HUDEP-2 (cell line): ENCODE results near the gene SURF4.
A peak's percentile ranks its signal among the peaks of the same experiment; 100 is the strongest.
"Not testable (repeated sequence)": the region's sequence is repeated elsewhere in the genome, so short reads cannot be mapped to it uniquely, and the experiment has no call there.

ENCODE experiments used
- DNase-seq, 76 experiments: peaks; one replicate each; lab custom pipeline; 2025; ENCODE audit not compliant: unreplicated experiment in 76 of 76; lab: John Stamatoyannopoulos, UW

The SURF4 gene

DNA sequence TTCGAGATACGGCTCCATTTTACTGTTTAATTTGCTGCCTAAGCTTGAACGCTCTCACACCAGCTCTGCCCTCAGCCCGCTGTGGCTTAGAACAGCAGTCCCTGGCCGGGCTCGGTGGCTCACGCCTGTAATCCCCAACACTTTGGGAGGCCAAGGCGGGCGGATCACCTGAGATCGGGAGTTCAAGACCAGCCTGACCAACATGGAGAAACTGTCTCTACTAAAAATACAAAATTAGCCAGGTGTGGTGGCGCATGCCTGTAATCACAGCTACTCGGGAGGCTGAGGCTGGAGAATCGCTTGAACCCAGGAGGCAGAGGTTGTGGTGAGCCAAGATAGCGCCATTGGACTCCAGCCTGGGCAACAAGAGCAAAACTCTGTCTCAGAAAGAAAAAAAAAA, 1.4 kb upstream of the SURF4 start:
- not testable (repeated sequence) for DNase-seq

DNA sequence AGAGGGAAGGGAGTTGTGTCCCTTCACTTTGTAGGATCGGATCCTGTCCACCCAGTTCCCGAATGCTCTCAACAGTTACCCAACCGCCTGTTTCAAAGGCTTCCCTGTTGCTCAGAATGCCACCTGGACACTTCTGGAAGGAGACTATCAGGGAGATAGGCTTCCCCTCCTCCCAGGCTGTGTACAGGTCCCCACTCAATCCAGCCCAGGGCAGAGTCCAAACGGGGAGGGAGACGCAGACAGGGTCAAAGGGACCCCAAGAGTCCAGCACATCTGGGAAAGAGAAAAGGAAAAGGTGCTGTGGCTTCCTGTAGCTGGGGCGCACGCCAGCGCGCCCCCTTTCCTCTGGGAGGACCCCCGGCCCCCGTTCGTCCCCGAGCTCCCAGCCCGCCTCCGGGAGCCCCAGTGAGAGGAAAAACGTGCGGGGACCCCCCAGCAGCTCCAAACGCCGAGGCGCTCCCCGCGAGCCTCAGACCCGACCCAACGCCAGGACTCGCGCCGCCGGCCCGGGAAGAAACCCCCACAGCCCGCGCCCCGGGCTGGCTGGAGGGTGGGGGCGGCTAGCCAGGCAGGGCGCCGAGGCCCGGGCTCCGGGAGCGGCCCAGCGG, 640 bp downstream of the SURF4 start:
- DNase-seq, result peak in 8 of 76 experiments; percentile 14 to 49 (median 26)

DNA sequence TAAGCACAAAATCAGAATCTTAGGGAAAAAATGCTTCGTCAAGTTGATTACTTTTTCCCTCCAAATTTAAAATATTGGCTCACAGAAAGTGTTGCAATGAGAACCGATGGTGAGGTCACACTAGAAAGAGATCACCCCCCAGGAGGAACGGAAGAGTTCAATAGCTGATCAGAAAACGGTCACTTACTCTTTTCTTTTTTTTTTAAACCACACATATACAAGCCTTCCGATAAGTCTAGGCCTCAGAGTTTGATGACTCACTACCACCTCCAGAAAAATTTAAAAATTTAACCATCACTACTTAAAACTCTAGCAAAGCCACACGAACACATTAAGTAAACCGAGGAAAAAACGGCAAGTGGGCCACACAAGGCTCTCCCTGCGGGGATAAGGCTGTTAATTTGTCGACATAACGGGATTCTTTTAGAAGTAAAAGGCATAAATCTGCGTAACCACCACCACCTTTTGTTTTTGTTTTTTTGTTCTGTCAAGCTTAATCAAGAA, 1.2 kb downstream of the SURF4 start:
- DNase-seq, result peak in 5 of 76 experiments; percentile 17 to 30 (median 19)

DNA sequence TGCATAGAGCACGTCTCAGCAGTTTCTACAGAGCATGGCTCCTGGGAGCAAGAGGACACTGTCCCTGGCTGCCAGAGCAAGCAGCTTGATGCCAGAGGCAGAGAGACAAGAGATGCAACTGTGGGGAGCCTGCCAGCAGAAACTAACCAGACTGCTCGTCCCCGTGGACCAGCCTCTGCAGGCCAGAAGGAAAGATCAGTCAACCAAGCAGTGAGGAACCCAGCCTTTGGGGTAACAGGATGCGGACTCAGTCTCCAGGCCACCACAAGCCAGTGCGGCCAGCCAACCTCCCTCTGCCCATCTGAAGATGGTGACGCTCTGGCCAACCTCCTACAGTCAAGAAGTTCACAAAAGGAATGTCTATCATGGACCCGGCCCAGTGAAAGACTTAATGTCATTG, 3.7 kb downstream of the SURF4 start:
- no peak for DNase-seq

DNA sequence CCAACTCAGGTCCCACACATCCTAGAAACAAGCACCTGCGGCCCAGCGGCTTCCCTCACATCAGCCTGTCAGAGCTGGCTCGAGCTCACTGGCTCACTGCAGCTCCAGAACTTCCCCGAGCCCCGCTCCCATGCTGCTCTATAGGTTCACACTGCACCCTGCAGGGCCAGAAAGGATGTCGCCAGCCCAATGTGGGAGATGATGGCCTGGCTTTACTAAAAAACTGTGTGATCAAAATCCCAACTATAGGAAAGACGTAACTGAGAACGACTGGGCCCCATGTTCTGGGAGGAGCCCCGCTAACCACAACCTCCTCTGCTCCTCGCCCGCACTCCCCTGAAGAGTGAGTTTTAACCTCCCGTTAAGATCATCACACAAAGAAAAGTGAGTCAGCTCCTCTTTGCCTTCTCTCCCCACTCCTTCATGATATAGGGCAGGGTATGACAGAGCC, 4.6 kb downstream of the SURF4 start:
- peak in 36 of 76 experiments; percentile 3 to 63 (median 34) for DNase-seq

DNA sequence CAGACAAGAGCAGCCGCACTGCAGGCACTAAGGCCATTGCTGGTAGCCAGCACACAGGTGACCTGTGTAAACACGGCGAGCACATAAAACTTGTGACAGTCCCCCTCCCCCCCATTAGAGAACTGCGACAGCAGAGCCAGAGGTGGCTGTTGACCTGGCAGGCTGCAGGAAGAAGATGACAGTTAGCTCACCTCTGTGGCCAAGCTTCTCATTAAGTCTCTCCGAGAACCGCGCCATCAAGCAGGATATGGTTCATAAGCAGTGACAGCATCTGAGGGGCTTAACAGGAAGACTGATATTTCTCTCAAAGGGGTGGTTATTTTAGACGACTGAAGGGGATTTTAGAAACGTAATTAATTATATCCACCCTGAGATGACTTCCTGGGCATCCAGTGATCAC, 5.2 kb downstream of the SURF4 start:
- DNase-seq, result no peak

DNA sequence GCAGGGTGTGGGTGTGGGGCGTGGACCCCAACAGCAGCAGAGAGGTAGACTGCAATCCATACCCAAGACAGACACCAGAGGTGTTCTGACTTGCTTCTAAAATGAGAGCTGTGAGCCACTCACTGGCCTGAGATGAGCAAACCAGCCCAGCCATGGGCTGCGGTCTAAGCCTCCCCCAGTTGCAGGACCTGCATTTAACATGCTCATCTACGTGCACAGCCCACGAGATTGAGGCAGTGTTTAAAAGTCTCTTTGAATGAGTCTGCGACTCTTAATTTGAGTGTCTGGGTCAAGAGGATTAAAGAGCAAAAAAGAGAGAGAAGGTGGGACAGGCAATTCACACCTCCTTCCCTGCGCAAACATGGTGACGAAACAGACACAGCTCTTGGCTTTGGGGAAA, 5.9 kb downstream of the SURF4 start:
- no peak for DNase-seq

DNA sequence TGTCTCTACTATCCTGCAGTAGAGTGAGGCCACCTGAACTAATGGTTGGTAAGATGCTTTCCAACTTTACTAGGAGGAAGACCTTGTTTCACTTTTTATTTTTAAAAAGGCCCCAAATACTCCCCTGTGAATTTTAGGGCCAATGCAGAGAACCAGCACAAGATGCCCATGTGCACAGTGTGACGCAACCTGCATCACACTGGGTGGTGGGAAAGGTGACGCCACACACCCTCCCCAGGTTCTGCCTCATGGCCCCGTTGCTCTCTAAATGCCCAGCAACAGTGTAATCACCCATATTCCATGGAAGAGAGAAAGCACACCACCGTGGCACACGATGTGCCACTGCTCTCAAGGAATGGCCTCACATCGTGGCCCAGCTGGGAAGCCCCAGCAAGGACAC, 6.4 kb downstream of the SURF4 start:
- no peak for DNase-seq

DNA sequence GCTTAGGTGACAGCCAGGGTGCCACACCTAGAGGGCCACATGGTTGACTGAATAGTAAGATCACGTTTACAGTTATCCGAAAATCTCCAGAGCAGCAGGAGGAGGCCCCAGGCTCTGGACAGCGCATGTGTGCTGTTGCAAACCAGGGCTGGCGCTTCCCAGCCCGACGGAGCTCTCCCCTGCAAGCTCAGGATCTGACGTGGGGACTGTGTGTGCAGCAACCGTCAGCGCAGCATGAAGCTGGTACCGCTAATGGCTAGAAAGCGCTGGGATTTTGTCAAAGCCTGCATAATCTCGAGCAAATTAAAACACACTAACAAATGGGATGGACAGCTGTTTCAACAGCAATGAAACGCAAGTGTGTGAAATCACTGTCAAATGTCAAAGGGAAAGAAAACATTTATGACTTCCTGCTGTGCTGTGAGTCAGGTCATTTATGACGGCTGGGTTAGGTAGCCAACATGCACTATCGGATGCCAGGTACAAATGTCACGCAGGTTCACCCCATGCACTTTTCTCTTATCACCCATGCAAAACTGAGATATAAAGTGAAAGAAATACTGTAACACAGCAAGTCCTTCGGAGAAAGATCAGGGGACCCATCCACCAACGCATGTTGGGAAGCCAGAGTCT, 7.5 kb downstream of the SURF4 start:
- DNase-seq, result no peak

DNA sequence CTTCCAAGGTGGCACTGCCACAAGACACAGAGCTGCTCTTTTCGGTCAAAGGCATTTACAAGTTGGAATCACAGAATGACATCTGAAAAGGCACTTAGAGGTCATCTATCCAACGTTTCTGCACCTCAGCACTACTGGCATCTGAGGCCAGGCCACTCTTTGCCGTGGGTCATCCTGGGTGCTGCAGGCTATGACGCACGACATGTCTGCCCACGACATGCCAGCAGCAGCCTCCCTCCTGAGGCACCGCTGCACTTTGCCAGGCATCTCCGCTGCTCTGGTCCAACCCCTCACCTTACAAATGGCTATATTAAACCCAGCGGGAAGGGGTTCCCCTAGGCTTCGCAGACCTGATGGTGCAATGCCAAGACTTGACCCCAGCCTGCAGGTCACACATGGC, 8.1 kb downstream of the SURF4 start:
- no peak for DNase-seq

DNA sequence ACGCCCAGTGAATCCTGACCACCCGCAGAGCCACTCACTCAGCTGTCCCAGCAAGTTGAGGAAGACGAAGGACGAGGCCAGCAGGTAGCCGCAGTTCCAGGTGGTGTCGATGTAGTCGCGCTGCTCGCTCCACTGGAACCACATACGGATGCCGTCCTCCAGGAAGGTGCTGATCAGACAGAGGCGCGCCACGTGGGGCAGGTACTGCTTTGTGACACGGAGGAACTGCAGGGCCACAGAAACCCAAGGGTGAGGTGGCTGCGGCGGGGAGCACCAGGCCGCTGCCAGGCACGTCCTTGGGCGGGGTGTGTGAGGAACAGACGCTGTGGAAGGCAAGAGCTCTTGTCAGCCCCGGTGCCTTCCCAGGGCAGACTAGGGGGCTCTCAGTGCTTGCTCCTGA, 8.6 kb downstream of the SURF4 start:
- no peak for DNase-seq

DNA sequence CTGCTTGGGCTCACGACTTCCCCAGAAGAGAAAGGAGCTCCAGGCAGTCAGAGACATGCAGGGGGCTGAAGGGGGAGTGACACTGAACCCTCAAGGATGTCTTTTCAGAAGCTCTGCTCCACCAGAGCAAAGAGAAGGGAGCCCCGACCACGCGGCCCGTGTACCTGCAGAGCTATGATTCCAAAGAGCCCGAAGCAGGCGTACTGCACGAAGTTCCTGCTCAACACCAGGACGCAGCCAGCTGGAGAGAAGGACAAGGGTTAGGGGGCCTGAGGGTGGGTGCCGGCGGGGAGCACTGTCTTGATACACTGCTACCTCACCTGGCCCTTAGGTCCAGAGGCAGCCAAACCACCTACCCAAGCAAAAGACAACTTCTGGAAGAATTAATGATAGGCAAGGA, 9.4 kb downstream of the SURF4 start:
- DNase-seq, result no peak

DNA sequence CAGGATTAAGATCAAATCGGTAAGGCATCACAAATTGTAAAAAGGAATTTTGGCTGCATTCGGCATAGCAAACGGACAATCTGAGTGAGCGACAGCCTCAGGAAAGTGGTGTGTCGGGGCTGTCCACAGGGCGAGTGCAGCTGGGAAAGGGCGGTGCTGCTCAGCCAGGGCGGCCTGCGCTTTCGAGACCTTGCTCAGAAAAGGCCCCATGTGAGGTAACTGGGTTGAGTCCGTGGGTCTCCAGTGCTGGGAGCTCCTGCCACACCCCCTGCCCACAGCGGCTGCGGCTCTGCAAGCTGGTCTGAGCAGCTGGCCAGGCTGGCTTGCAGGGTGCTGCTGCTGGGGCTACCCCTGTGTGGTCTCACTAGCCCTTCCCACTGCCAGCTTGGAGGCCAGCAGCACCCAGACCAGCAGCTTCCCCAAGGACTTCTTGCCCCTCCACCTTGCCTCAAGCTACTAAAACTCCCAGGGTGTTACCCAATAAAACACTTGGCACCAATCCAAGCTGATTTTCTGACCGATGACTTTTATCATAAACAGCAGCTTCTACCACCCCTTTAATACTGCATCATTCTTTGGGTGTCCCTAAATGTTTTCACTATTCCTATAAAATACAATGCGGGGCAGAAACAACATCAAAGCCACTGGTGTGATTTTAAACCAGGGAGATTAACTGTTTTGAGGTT, 13.4 kb downstream of the SURF4 start:
- DNase-seq, result peak in 2 of 76 experiments; percentile 12 to 14

DNA sequence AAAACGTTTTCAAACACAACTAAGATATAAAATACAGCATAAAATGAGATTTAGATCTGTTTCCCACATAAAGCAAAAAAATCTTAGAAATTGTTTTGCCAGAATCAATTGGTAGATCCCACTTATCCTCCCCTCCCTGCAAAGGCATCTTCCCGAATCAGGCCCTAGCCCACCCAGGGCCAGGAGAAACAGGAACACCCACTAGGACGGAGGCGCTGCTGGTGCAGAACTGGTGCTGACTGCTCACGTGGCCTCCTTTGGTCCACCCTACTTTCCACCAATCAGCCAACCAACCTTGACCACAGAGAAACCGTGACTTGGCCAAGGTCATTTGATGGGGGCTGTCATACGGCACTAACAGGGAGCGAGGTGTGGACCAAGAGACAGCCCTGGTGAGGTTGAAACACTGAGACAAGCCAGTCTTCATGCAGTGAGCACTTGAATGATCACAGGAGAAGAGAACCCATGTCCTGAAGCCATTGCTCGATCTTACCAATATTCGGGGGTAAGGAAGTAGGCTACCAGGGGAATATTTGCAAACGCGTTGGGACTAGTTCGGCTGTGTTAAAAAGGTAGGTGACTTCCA, 14.3 kb downstream of the SURF4 start:
- no peak for DNase-seq

DNA sequence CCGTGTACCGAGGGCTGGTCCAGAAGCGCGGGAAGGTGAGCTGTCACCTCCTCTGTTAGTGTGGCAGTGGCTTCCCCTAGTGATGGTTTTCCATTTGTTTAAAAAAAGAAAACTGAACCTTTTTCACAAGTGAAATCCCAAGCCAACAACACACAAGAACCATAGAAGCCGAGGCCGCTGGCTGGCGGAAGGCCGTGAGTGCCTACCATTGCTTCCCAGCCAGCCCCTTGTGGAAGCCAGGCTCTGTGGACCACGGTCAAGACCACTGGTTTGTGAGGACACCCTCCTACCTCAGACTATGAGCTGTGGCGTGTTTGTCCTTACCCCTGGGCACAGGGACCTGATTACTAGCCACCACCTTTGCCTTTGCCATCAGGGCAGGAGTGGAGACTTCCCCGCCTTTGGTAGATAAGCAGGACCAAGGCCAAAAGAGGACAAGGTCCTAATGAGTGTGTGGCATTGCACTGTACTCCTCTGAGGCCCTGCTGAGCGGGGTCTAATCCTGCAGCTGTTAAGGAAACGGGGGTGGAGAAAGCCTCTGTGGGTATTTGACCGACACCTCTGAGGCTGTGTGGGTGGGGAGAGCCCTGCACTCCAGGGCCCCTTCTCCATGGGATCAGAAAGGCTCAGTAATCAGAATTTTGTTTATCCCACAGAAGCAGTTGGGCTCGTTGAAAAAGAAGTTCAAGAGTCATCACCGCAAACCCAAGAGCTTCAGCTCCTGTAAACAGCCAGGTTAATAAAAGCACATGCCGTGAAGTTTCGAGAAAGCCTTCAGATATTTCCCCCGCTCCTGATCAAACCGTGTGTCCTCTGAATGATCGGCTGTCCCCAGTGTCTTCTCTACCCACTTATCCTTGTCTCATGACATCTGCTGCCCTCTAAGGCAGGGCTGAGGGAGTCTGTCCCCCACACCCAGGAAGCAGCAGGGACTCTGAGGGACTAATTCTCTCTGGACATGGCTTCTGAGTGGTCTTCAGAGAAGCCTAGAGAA, 15.2 kb downstream of the SURF4 start:
- peak in 6 of 76 experiments; percentile 6 to 34 (median 22) for DNase-seq

DNA sequence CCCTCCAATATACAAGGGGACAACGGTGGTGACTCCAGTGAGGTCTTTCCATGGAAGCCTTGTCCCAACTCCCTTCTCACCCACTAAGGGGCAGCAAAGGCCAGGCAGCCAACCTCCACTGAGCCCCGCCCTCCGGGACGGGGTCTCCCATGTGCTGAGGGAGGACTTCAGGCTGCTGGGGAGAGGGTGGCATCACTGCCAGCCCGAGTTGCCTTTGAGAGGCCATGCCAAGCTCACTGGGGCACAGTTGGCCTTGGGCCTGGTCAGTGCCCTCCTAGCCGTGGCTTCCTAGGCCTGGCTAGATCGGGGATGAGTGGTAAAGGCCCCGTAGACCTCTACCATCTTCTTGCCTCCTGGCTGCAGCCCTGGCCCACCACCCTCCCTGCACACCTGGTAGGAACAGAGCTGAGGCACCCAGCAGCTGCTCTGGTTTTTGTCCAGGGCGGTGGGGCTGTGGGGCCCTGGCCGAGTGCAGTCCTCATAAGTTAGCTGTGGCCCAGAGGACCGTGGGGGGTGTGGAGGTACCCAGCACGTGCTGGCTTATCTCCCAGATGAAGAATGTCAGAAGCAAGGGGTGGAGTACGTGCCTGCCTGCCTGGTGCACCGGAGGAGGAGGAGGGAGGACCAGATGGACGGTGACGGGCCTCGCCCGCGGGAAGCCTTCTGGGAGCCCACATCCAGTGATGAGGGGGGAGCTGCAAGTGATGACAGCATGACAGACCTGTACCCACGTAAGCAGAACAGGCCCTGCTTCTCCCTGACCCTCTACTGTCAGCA, 16.3 kb downstream of the SURF4 start:
- DNase-seq, result peak in 71 of 76 experiments; percentile 27 to 83 (median 62)

DNA sequence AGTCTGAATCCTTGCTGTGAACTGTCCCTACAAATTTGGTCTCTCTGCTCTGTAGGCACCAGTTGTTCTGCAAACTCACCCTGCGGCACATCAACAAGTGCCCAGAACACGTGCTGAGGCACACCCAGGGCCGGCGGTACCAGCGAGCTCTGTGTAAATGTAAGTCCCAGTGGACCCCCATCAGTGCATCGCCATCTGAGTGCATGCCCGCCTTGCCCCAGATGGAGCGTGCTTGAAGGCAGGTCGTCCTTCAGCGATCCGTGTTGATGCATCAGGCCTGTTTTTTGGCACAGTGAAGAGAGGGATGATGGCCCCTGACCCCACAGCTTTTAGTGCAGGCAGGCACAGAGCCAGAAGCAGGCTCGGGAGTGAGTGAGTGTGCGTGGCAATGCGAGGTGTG, 18.2 kb downstream of the SURF4 start:
- DNase-seq, result no peak

DNA sequence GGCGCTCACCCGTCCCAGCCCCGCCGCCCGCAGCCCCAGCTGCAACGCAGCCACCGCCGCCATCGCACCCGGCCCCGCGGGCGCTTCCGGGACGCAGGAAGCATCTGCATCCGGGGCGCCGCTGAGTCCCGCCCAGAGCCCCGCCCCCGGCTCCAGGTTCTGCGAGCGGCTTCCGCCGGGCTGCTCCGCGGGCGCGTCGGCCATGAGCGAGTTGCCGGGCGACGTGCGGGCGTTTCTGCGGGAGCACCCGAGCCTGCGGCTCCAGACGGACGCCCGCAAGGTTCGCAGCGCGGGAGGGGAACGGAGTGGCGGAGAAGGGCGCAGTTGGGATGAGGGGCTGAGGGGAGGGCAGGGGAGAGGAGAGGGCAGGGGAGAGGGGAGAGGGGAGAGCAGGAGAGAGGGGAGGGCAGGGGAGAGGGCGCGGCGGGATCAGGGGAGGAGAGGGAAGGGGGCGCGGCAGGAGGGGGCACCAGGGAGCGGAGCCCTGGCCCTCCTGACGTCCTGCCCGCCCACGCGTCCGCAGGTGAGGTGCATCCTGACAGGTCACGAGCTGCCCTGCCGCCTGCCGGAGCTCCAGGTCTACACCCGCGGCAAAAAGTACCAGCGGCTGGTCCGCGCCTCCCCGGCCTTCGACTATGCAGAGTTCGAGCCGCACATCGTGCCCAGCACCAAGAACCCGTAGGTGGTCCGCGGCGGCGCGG, 19.3 kb downstream of the SURF4 start, which contains the start of the genes SURF1 and SURF2:
Gene SURF1 (minus strand): TSS at position 97 of the 701 bp plus-strand sequence. CDS start 34 bp downstream, at position 63.
Gene SURF2 (plus strand): TSS at position 160 of the 701 bp plus-strand sequence. CDS start 43 bp downstream, at position 203.
- DNase-seq, result peak in 71 of 76 experiments; percentile 13 to 92 (median 72)
